Right atrium auricular region (tissue), 2 donors: ENCODE data around the gene NPSR1. TPM values are rescaled to one million over a fixed set of nuclear protein-coding genes. Genes with fewer than 3 reads are reported as not detected.

ENCODE experiments used
- DNase-seq: peaks from one replicate; pipeline ENCODE4 v3.0.0-alpha.2; 2019; ENCODE audit warnings: low spot score
- H3K27ac ChIP-seq, 2 donors: fragments of 200-600 bp; sonication (generic); 1 replicate in 1 of 2; 2 replicates in 1 of 2; pipeline ENCODE4 v1.5.1; 2016 to 2019
- H3K27me3 ChIP-seq, 2 donors: fragments of 200-600 bp; sonication (generic); one replicate each; pipeline versions ENCODE4 v1.5.1 to v1.6.0; 2017 to 2019
- H3K36me3 ChIP-seq: fragments of 200-600 bp; sonication (generic); one replicate; pipeline ENCODE4 v1.5.1; 2016
- H3K4me1 ChIP-seq, 2 donors: fragments of 200-600 bp; sonication (generic); one replicate each; pipeline versions ENCODE4 v1.5.1 to v1.6.0; 2017 to 2019
- H3K4me3 ChIP-seq, 2 donors: fragments of 200-600 bp; sonication (generic); 1 replicate in 1 of 2; 2 replicates in 1 of 2; pipeline ENCODE4 v1.5.1; 2017 to 2019; ENCODE audit warnings: mild to moderate bottlenecking in 1 of 2, moderate library complexity in 1 of 2
- H3K9me3 ChIP-seq, 2 donors: fragments of 200-600 bp; sonication (generic); one replicate each; pipeline ENCODE4 v1.5.1; 2019
- CTCF ChIP-seq, 2 donors: fragments of 200-600 bp; sonication (generic); IDR thresholded peaks; one replicate each; pipeline ENCODE4 v1.5.1; 2019; ENCODE audit warnings: antibody characterized with exemption in 2 of 2
- total RNA-seq, 2 donors: library from RNA; depleted of rRNA; stranded (reverse); fragments of >200 nt; gene quantifications; one replicate each; pipeline ENCODE4 v1.1.0, GENCODE V29; 2016

Gene NPSR1
- total RNA-seq, 2 donors from 2014 or later: not detected

GRCh38 chr7:34652809-34653208 is 5.2 kb upstream of the NPSR1 start:
- H3K4me3 ChIP-seq: no peak overlapping the region
- no peaks in the 10 kb centered on the region for H3K4me1 ChIP-seq
- H3K27me3 ChIP-seq: no peaks in the 10 kb centered on the region
- no peaks in the 10 kb centered on the region for H3K36me3 ChIP-seq
- DNase-seq: no peak
- TF ChIP-seq CTCF (IDR thresholded peaks at IDR 0.05): no peak
- H3K27ac ChIP-seq: no peak overlapping the region
- H3K9me3 ChIP-seq: no peaks in the 10 kb centered on the region

GRCh38 chr7:34653787-34654186 is 4.2 kb upstream of the NPSR1 start:
- Histone ChIP-seq H3K4me3 (no peak overlapping the region), H3K4me1 (no peaks in the 10 kb centered on the region), H3K27me3 (no peaks in the 10 kb centered on the region), H3K27ac (no peak overlapping the region), H3K9me3 (no peaks in the 10 kb centered on the region), H3K36me3 (no peaks in the 10 kb centered on the region)
- TF ChIP-seq CTCF (IDR thresholded peaks at IDR 0.05): no peak
- DNase-seq: no peak

- Histone ChIP-seq H3K9me3 (no peaks in the 10 kb centered on the region), H3K4me3 (no peak overlapping the region), H3K36me3 (no peaks in the 10 kb centered on the region), H3K4me1 (no peaks in the 10 kb centered on the region), H3K27ac (no peak overlapping the region), H3K27me3 (no peaks in the 10 kb centered on the region)
- no peak for DNase-seq
- no peak for TF ChIP-seq CTCF (IDR thresholded peaks at IDR 0.05)
These were observed 2.6 kb upstream of the NPSR1 start for GRCh38 chr7:34655384-34655783.

- no peak overlapping the region for H3K4me3 ChIP-seq
- no peaks in the 10 kb centered on the region for H3K27me3 ChIP-seq
- no peaks in the 10 kb centered on the region for H3K9me3 ChIP-seq
- no peaks in the 10 kb centered on the region for H3K36me3 ChIP-seq
- no peak for DNase-seq
- H3K27ac ChIP-seq: no peak overlapping the region
- TF ChIP-seq CTCF (IDR thresholded peaks at IDR 0.05): no peak
- no peaks in the 10 kb centered on the region for H3K4me1 ChIP-seq
These were observed 2.0 kb upstream of the NPSR1 start for GRCh38 chr7:34656041-34656440.

GRCh38 chr7:34659472-34660075 is 1.6 kb downstream of the NPSR1 start:
- Histone ChIP-seq H3K4me1 (no peaks in the 10 kb centered on the region), H3K9me3 (no peaks in the 10 kb centered on the region), H3K4me3 (no peak overlapping the region), H3K27me3 (no peaks in the 10 kb centered on the region), H3K27ac (no peak overlapping the region), H3K36me3 (no peaks in the 10 kb centered on the region)
- DNase-seq: no peak
- TF ChIP-seq CTCF (IDR thresholded peaks at IDR 0.05): no peak

GRCh38 chr7:34662058-34662708 is 4.2 kb downstream of the NPSR1 start:
- no peaks in the 10 kb centered on the region for H3K27me3 ChIP-seq
- H3K9me3 ChIP-seq: no peaks in the 10 kb centered on the region
- H3K27ac ChIP-seq: no peak overlapping the region
- no peak for DNase-seq
- H3K4me1 ChIP-seq: no peaks in the 10 kb centered on the region
- no peaks in the 10 kb centered on the region for H3K36me3 ChIP-seq
- no peak for TF ChIP-seq CTCF (IDR thresholded peaks at IDR 0.05)
- H3K4me3 ChIP-seq: no peak overlapping the region
